22Rv1 (cell line): ENCODE measurements around the gene ERO1B.
"Not testable (repeated sequence)": the region's sequence is repeated elsewhere in the genome, so short reads cannot be mapped to it uniquely, and the experiment has no call there.

ENCODE experiments used
- H3K27ac ChIP-seq: fragments of 450-650 bp; 2 replicates; pipeline ENCODE4 v1.5.1; 2017
- CTCF ChIP-seq: fragments of 450-650 bp; IDR thresholded peaks from 2 replicates; pipeline ENCODE4 v1.5.1; 2017; ENCODE audit warnings: mild to moderate bottlenecking
- ZFX ChIP-seq: fragments of 450-650 bp; IDR thresholded peaks from 2 replicates; pipeline ENCODE4 v1.6.1; 2017; ENCODE audit warnings: antibody characterized with exemption, borderline replicate concordance

The ERO1B gene

GRCh38 chr1:236281654-236282424, at the start of gene ERO1B:
ERO1B (minus strand) TSS chr1:236281958; CDS start chr1:236281783, 175 bp downstream.
- no peak within 1 kb of the TSS for H3K27ac ChIP-seq
- TF ChIP-seq ZFX (no peak), CTCF (no peak)

- H3K27ac ChIP-seq = not testable (repeated sequence)
These were observed 49.7 kb upstream of the ERO1B start for GRCh38 chr1:236331412-236331811.

- no peak overlapping the region for H3K27ac ChIP-seq
- TF ChIP-seq CTCF (no peak), ZFX (no peak)
These were observed 44.7 kb upstream of the ERO1B start for GRCh38 chr1:236326432-236326831.

- TF ChIP-seq ZFX (no peak), CTCF (no peak)
- no peak overlapping the region for H3K27ac ChIP-seq
These were observed 43.8 kb upstream of the ERO1B start for GRCh38 chr1:236325567-236325966.

- TF ChIP-seq ZFX = no peak
- TF ChIP-seq CTCF = no peak
- no peak overlapping the region for H3K27ac ChIP-seq
These were observed 42.2 kb upstream of the ERO1B start for GRCh38 chr1:236323819-236324411.

GRCh38 chr1:236322566-236323409, 41.0 kb upstream of the ERO1B start:
- TF ChIP-seq CTCF (no peak), ZFX (no peak)
- H3K27ac ChIP-seq = no peak overlapping the region

GRCh38 chr1:236321101-236321500, 39.3 kb upstream of the ERO1B start:
- TF ChIP-seq CTCF = no peak
- peak overlapping the region; percentile 42 for H3K27ac ChIP-seq
